HCT116 (cell line): ENCODE measurements around the gene EID2B. TPM values are rescaled to one million over a fixed set of nuclear protein-coding genes. Genes with fewer than 3 reads are reported as not detected.

ENCODE experiments used
- ATAC-seq: fragments of 200-7000 bp; cut with Tn5 transposase; 2 replicates; pipeline ENCODE4 v1.9.1; 2020; ENCODE audit warnings: mild to moderate bottlenecking, moderate library complexity
- BruUV-seq: library from RNA; stranded (reverse); fragments of 400-500 nt; replicated peaks from 2 replicates; lab custom pipeline; 2021; lab: Mats Ljungman, UMichigan
- CTCF ChIA-PET: fragments of 300-600 bp; sonication (Branson Sonifier 250); formaldehyde crosslinking; loops from one replicate; lab custom pipeline; 2021; ENCODE audit warnings: antibody characterized with exemption; lab: Charles Lee
- POLR2A ChIA-PET: fragments of 300-600, 350-600 bp; sonication (Branson Sonifier 250); formaldehyde crosslinking; loops from one replicate; lab custom pipeline; 2021; ENCODE audit warnings: antibody characterized with exemption; lab: Charles Lee
- RAD21 ChIA-PET, 2 experiments: fragments of 300-600 bp; sonication (Branson Sonifier 250); formaldehyde crosslinking; loops; one replicate each; lab custom pipeline; 2023; ENCODE audit warnings: low total read pairs in 2 of 2; ENCODE audit not compliant: uncharacterized antibody in 2 of 2, unreplicated experiment in 2 of 2, low non-redundant PET in 1 of 2; lab: Charles Lee
- DNase-seq: peaks from one replicate; pipeline ENCODE4 v3.0.0-alpha.2; 2010; ENCODE audit warnings: low read depth, low spot score
- H2AFZ ChIP-seq: fragments of 200-600 bp; shearing (Covaris generic), sonication (generic); 2 replicates; pipeline ENCODE4 v1.6.1; 2017; ENCODE audit warnings: low read depth, mixed run types, mixed read lengths, antibody characterized with exemption, low read length; ENCODE audit not compliant: poor library complexity, severe bottlenecking
- H3K27ac ChIP-seq: 2 replicates; pipeline ENCODE4 v1.5.1; 2012; ENCODE audit warnings: low read depth, low read length
- H3K27me3 ChIP-seq: fragments of 200-600 bp; sonication (generic); 2 replicates; pipeline ENCODE4 v1.6.1; 2016; ENCODE audit warnings: mixed run types, low read length, mixed read lengths; ENCODE audit not compliant: insufficient read depth
- H3K36me3 ChIP-seq, 2 experiments: fragments of 200-500 bp in 1 of 2; fragments of 200-600 bp in 1 of 2; sonication (Bioruptor generic) in 1 of 2; sonication (generic) in 1 of 2; 2 replicates each; pipeline versions ENCODE4 v1.5.1 to v1.6.1; 2014 to 2016; ENCODE audit warnings: low read length in 2 of 2, inconsistent platforms in 1 of 2, mixed read lengths in 1 of 2, mixed run types in 1 of 2; ENCODE audit not compliant: insufficient read depth in 2 of 2, control insufficient read depth in 1 of 2
- H3K4me1 ChIP-seq, 2 experiments: fragments of 200-600 bp in 1 of 2; sonication (generic) in 1 of 2; 2 replicates each; pipeline versions ENCODE4 v1.5.1 to v1.6.1; 2012 to 2017; ENCODE audit warnings: low read length in 2 of 2, inconsistent platforms in 1 of 2, mild to moderate bottlenecking in 1 of 2, mixed read lengths in 1 of 2, mixed run types in 1 of 2, moderate library complexity in 1 of 2; ENCODE audit not compliant: insufficient read depth in 2 of 2, control insufficient read depth in 1 of 2
- H3K4me2 ChIP-seq: fragments of 200-600 bp; sonication (generic); 2 replicates; pipeline ENCODE4 v1.6.1; 2017; ENCODE audit warnings: mixed run types, low read length, mixed read lengths
- H3K4me3 ChIP-seq, 2 experiments: fragments of 200-600 bp in 1 of 2; sonication (generic) in 1 of 2; replicated peaks in 1 of 2; 2 replicates each; pipeline ENCODE4 v1.5.1; 2011 to 2016; ENCODE audit warnings: low read length in 2 of 2, control low read depth in 1 of 2, low read depth in 1 of 2, mild to moderate bottlenecking in 1 of 2, mixed read lengths in 1 of 2, mixed run types in 1 of 2
- H3K79me2 ChIP-seq: fragments of 200-600 bp; sonication (generic); 2 replicates; pipeline ENCODE4 v1.6.1; 2017; ENCODE audit warnings: mild to moderate bottlenecking, mixed run types, low read length, moderate library complexity, mixed read lengths; ENCODE audit not compliant: insufficient read depth
- H3K9ac ChIP-seq: fragments of 200-600 bp; sonication (generic); 2 replicates; pipeline ENCODE4 v1.6.1; 2016; ENCODE audit warnings: low read length, mixed read lengths
- H3K9me2 ChIP-seq: fragments of 200-600 bp; sonication (generic), shearing (Covaris generic); 2 replicates; pipeline ENCODE4 v1.6.1; 2017; ENCODE audit warnings: mixed run types, mild to moderate bottlenecking, moderate library complexity; ENCODE audit not compliant: insufficient read depth
- H3K9me3 ChIP-seq, 2 experiments: fragments of 200-500 bp in 1 of 2; fragments of 200-600 bp in 1 of 2; sonication (Bioruptor generic) in 1 of 2; sonication (generic) in 1 of 2; 2 replicates each; pipeline ENCODE4 v1.6.1; 2014 to 2017; ENCODE audit warnings: low read length in 2 of 2, mixed read lengths in 2 of 2, inconsistent platforms in 1 of 2, low read depth in 1 of 2, mild to moderate bottlenecking in 1 of 2, mixed run types in 1 of 2, moderate library complexity in 1 of 2; ENCODE audit not compliant: control insufficient read depth in 1 of 2, insufficient read depth in 1 of 2
- H4K20me1 ChIP-seq: fragments of 200-600 bp; sonication (generic), shearing (Covaris generic); 2 replicates; pipeline ENCODE4 v1.6.1; 2017; ENCODE audit warnings: mixed run types, mild to moderate bottlenecking, moderate library complexity; ENCODE audit not compliant: insufficient read depth
- ATF3 ChIP-seq: IDR thresholded peaks from 2 replicates; pipeline ENCODE4 v1.6.1; 2012
- CBX3 ChIP-seq: IDR thresholded peaks from 2 replicates; pipeline ENCODE4 v1.6.1; 2012; ENCODE audit warnings: low read depth
- CTCF ChIP-seq, 3 experiments: fragments of 200-600 bp in 1 of 3; sonication (generic) in 1 of 3; IDR thresholded peaks in 2 of 3; conservative IDR thresholded peaks in 1 of 3; 2 replicates each; pipeline ENCODE4 v1.5.1; 2012 to 2017; ENCODE audit warnings: low read depth in 2 of 3, low read length in 2 of 3, antibody characterized with exemption in 1 of 3, borderline replicate concordance in 1 of 3, control low read depth in 1 of 3, mild to moderate bottlenecking in 1 of 3, mixed read lengths in 1 of 3, mixed run types in 1 of 3, moderate library complexity in 1 of 3; ENCODE audit not compliant: insufficient read depth in 1 of 3
- EGR1 ChIP-seq: IDR thresholded peaks from 2 replicates; pipeline ENCODE4 v1.6.1; 2012; ENCODE audit warnings: low read depth
- EZH2 ChIP-seq: fragments of 200-600 bp; sonication (generic); IDR thresholded peaks from 2 replicates; pipeline ENCODE4 v1.6.1; 2017; ENCODE audit warnings: antibody characterized with exemption, mixed run types
- EZH2phosphoT487 ChIP-seq: fragments of 200-600 bp; IDR thresholded peaks from 2 replicates; pipeline ENCODE4 v1.6.1; 2018; ENCODE audit warnings: antibody characterized with exemption, borderline replicate concordance
- RAD21 ChIP-seq: IDR thresholded peaks from 2 replicates; pipeline ENCODE4 v1.6.1; 2012; ENCODE audit warnings: low read depth, mild to moderate bottlenecking
- SRF ChIP-seq: IDR thresholded peaks from 2 replicates; pipeline ENCODE4 v1.6.1; 2012; ENCODE audit warnings: low read depth
- YY1 ChIP-seq: IDR thresholded peaks from 2 replicates; pipeline ENCODE4 v1.6.1; 2011; ENCODE audit warnings: low read length, low read depth, moderate library complexity, mild to moderate bottlenecking; ENCODE audit not compliant: insufficient replicate concordance; ENCODE audit errors: extremely low read depth
- ZBTB33 ChIP-seq: IDR thresholded peaks from 2 replicates; pipeline ENCODE4 v1.6.1; 2011; ENCODE audit warnings: mild to moderate bottlenecking, low read length, moderate library complexity; ENCODE audit not compliant: insufficient replicate concordance; ENCODE audit errors: extremely low read depth
- ZFX ChIP-seq: fragments of 450-650 bp; IDR thresholded peaks from 2 replicates; pipeline ENCODE4 v1.6.1; 2017
- ZNF274 ChIP-seq: fragments of 200-500 bp; sonication (Bioruptor generic); IDR thresholded peaks from 2 replicates; pipeline ENCODE4 v1.6.1; 2014; ENCODE audit warnings: mild to moderate bottlenecking, low read depth, low read length, inconsistent platforms
- intact Hi-C: fragments of 100-400 bp; cut with micrococcal nuclease; formaldehyde crosslinking; loops from 2 replicates; pipeline ENCODE4 v1.10.0; 2022
- total RNA-seq: library from RNA; stranded (reverse); gene quantifications from one replicate; pipeline ENCODE4 v1.2.1, GENCODE V29; 2021; ENCODE audit not compliant: unreplicated experiment

The EID2B gene
- total RNA-seq, 1 experiment from 2014 or later = 1.2 TPM

- H4K20me1 ChIP-seq = no peaks in the 10 kb centered on the region
- peaks cover 0 to 7% of the 10 kb centered on the region in 2 experiments; a peak in 2 of 4 replicates for H3K4me1 ChIP-seq
- BruUV-seq = no TSS peak
- intact Hi-C loops = no loop called here
- RAD21 ChIA-PET = no interaction called here
- no peak overlapping the region for H3K9ac ChIP-seq
- H3K27ac ChIP-seq = no peak overlapping the region; the same call in 1 of the 2 replicates
- no peaks in the 10 kb centered on the region for H3K27me3 ChIP-seq
- peaks cover 25 to 51% of the 10 kb centered on the region in 2 experiments for H3K36me3 ChIP-seq
- no peak overlapping the region for H2AFZ ChIP-seq
- ATAC-seq = peak; percentile 37; the same call in 1 of the 2 replicates
- no peaks in the 10 kb centered on the region for H3K9me2 ChIP-seq
- no peaks in the 10 kb centered on the region for H3K9me3 ChIP-seq
- TF ChIP-seq CTCF (IDR thresholded peaks at IDR 0.05 in 2 of 3, conservative IDR thresholded peaks at IDR 0.05 in 1 of 3; ENCODE audit: borderline replicate concordance in 1 of 3, insufficient read depth in 1 of 3, low read depth in 2 of 3, low read length in 2 of 3) (0 out of 6 replicates have a peak, but pooled peaks of 1 of the 3 experiments have one; percentile 11), ATF3 (no peak)
- CTCF ChIA-PET = no interaction called here
- H3K79me2 ChIP-seq = peaks cover 27% of the 10 kb centered on the region; the same call in 1 of the 2 replicates
- H3K4me3 ChIP-seq = no peak overlapping the region
- H3K4me2 ChIP-seq = no peak overlapping the region
- POLR2A ChIA-PET = no interaction called here
- DNase-seq = no peak
Measured at GRCh38 chr19:39489756-39490155, 42.9 kb downstream of the EID2B start.

GRCh38 chr19:39483141-39483540 lies 49.5 kb downstream of the EID2B start:
- no TSS peak for BruUV-seq
- no peaks in the 10 kb centered on the region for H3K27me3 ChIP-seq
- peaks cover 66% of the 10 kb centered on the region for H3K79me2 ChIP-seq
- H4K20me1 ChIP-seq = no peaks in the 10 kb centered on the region
- TF ChIP-seq EZH2phosphoT487 = no peak
- TF ChIP-seq ZNF274 = no peak
- no peak for TF ChIP-seq YY1
- TF ChIP-seq ZFX = no peak
- no peak for TF ChIP-seq ZBTB33
- TF ChIP-seq RAD21 = no peak
- TF ChIP-seq EZH2 = no peak
- no peak for TF ChIP-seq CTCF (IDR thresholded peaks at IDR 0.05 in 2 of 3, conservative IDR thresholded peaks at IDR 0.05 in 1 of 3; ENCODE audit: borderline replicate concordance in 1 of 3, insufficient read depth in 1 of 3, low read depth in 2 of 3, low read length in 2 of 3)
- no peak for TF ChIP-seq SRF
- no peak for TF ChIP-seq ATF3
- TF ChIP-seq CBX3 = no peak
- no peak for TF ChIP-seq EGR1
- no peak overlapping the region for H3K4me3 ChIP-seq
- H3K36me3 ChIP-seq = peaks cover 14 to 38% of the 10 kb centered on the region in 2 experiments; a peak in 3 of 4 replicates
- DNase-seq = no peak
- no peak overlapping the region for H3K27ac ChIP-seq
- ChIA-PET POLR2A (no interaction called here), CTCF (no interaction called here), RAD21 (no interaction called here)
- no peak overlapping the region for H2AFZ ChIP-seq
- no peak overlapping the region for H3K4me2 ChIP-seq
- no peak overlapping the region for H3K9ac ChIP-seq
- no peaks in the 10 kb centered on the region for H3K9me3 ChIP-seq
- H3K4me1 ChIP-seq = peaks cover 6 to 16% of the 10 kb centered on the region in 2 experiments
- intact Hi-C loops = no loop called here
- no peaks in the 10 kb centered on the region for H3K9me2 ChIP-seq
- no peak for ATAC-seq
